Duodenal mucosa (tissue), 2 donors: Measurements from ENCODE around the gene ATP2B3.
A peak's percentile ranks its signal among the peaks of the same experiment; 100 is the strongest.

Experiments
- H3K27ac ChIP-seq: one replicate; pipeline ENCODE4 v1.7.0; 2013; ENCODE audit warnings: low read depth, low read length
- H3K27me3 ChIP-seq, 2 donors: one replicate each; pipeline ENCODE4 v1.7.0; 2013; ENCODE audit warnings: low read length in 2 of 2, control low read depth in 1 of 2; ENCODE audit not compliant: insufficient read depth in 2 of 2, control insufficient read depth in 1 of 2
- H3K36me3 ChIP-seq, 2 donors: one replicate each; pipeline ENCODE4 v1.7.0; 2013; ENCODE audit warnings: low read length in 2 of 2, control low read depth in 1 of 2; ENCODE audit not compliant: insufficient read depth in 2 of 2, control insufficient read depth in 1 of 2
- H3K4me1 ChIP-seq, 2 donors: one replicate each; pipeline ENCODE4 v1.7.0; 2013; ENCODE audit warnings: low read length in 2 of 2, control low read depth in 1 of 2; ENCODE audit not compliant: insufficient read depth in 2 of 2, control insufficient read depth in 1 of 2
- H3K4me3 ChIP-seq, 2 donors: one replicate each; pipeline ENCODE4 v1.7.0; 2013; ENCODE audit warnings: low read length in 2 of 2, low read depth in 1 of 2
- H3K9ac ChIP-seq, 2 donors: one replicate each; pipeline ENCODE4 v1.7.0; 2013; ENCODE audit warnings: low read length in 2 of 2, low read depth in 1 of 2
- H3K9me3 ChIP-seq, 2 donors: one replicate each; pipeline ENCODE4 v1.7.0; 2013; ENCODE audit warnings: low read length in 2 of 2, control low read depth in 1 of 2; ENCODE audit not compliant: control insufficient read depth in 1 of 2

The ATP2B3 gene

DNA sequence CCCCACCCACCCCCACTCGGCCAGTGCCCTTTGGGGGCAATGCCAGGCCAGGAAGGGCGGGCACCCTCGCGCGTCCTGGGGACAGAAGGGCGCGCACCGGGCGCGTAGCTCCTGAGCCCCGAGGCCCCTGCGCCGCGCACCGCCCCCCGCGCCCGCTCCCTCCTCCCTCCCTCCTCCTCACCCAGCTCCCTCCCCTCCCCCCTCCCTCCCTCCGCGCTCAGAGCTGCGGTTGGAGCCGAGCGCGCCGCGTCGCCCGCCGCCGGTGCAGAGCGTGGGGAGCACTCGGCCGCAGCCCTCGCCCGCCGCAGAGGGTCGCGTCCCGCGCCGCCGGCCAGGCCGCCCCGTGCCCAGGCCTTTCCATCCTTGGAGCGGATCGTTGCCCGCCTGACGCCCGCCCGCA lies at the start of gene ATP2B3:
TSS of gene ATP2B3 (plus strand) at position 220 of the 400 bp plus-strand sequence. CDS start 18,606 bp downstream, outside the sequence.
- no peak within 1 kb of the TSS for H3K27ac ChIP-seq
- no peaks in the 10 kb centered on the region for H3K4me1 ChIP-seq
- H3K27me3 ChIP-seq = peaks cover 0 to 17% of the 10 kb centered on the region in 2 donors
- H3K9ac ChIP-seq = no peak within 1 kb of the TSS
- no peak within 1 kb of the TSS for H3K4me3 ChIP-seq
- H3K36me3 ChIP-seq = no peaks in the 10 kb centered on the region
- H3K9me3 ChIP-seq = no peaks in the 10 kb centered on the region

DNA sequence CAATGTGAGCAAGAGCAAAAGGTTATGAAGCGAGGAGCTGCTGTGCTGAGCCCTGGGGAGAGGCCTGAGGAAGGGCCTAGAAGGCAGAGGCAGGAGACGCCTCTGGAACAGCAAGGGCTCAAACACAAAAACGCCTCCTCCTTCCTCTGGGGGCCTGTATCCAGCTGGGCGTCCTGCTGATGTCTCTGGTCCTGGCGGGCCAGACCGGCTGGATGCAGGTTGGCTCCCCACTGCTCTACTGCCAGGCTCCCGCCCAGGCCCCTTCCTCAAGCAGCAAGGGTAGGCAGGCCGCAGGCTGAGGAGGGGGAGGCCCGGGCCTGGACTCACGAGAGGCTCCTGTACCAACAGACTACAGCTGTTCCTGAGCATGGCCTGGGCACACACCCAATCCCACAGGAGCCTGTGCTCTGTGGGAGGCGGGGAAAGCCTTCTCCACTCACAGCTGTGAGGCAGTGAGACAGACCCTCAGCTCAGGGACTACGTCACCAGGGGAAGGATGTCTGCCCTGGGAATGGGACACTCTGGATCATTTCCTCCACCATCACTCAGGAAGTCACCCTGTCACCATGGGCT lies 49.3 kb upstream of the ATP2B3 start:
- no peak overlapping the region for H3K27ac ChIP-seq
- no peaks in the 10 kb centered on the region for H3K9me3 ChIP-seq
- H3K36me3 ChIP-seq = peaks cover 0 to 16% of the 10 kb centered on the region in 2 donors
- H3K9ac ChIP-seq = no peak overlapping the region
- no peak overlapping the region for H3K4me3 ChIP-seq
- no peaks in the 10 kb centered on the region for H3K27me3 ChIP-seq
- peaks cover 0 to 7% of the 10 kb centered on the region in 2 donors for H3K4me1 ChIP-seq

DNA sequence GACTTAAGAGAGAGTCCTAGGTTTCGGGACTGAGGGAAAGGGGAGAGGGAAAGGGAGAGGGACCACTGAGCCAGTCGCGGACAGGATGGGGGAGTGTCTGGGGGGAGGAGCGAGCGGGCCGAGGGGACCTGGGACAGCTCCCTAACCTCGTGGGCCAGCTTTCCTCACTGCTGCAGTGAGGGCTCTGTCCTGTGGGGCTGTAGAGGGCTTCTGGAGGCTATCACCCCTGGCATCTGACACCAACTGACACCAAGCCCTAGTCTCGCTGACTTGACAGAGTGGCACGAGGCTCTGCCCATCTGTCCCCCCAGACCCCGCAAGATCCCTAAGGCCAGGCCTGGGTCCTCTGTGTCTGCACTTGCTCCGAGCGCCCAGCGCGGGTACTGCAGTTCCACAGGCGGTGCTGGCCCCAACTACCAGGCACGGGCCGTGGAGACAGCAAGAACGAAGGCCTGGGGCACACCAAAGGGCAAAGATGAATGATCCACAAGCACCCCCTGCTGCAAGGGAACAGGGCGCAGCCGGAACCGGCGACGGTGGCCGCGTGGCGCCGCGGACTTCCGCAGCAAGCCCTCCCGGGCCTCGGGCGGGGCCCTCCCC lies 47.5 kb upstream of the ATP2B3 start:
- H3K27me3 ChIP-seq = no peaks in the 10 kb centered on the region
- no peak overlapping the region for H3K27ac ChIP-seq

DNA sequence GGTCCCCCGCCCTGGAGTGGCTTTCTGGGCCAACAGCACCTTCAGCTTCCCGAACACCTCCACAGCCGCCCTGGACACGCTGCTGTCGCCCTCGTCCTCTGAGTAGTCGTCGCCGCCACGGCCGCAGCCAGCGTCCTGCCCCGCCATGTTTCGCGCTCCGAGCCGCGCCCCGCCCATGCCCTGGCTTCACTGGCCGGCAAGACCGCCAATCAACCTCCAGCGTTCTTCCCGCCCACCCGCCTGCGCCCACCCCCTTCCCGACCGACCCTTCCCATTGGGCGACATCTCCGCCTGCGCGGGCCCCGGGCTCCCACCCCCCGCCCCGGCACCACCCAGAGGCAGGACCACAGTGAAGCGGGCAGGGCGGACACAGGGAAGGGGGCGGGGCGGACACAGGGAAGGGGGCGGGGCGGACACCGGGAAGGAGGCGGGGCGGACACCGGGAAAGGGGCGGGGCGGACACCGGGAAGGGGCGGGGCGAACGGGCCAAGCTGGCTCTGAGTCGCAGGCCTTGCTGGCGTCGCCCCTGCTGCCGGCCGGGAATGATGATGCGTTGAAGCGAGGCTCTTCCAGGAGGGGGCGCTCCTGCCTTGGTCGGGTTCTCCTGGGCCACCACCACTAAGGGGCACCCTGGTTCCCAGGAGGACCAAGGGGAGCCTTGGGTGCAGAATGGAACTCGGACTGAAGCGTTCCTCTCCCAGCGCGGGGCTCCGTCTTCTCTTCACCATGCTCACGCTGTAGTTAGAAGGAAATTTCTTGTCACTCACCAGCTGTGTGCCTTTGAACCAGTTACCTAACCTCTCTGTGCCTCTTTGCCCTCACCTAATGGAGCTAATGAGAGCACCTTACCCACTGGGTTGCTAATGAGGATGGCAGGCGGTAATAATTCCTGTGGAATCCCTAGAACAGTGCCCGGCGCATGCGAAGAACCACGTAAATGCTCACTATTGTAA lies 46.8 kb upstream of the ATP2B3 start, which contains the start of gene HAUS7:
TSS of gene HAUS7 (minus strand) at position 166 of the 953 bp plus-strand sequence. CDS start at position 147, 19 bp downstream.
- peaks cover 0 to 7% of the 10 kb centered on the region in 2 donors for H3K4me1 ChIP-seq
- H3K36me3 ChIP-seq = peaks cover 0 to 6% of the 10 kb centered on the region in 2 donors
- H3K4me3 ChIP-seq = peak within 1 kb of the TSS; percentile 73 to 74
- H3K9me3 ChIP-seq = no peaks in the 10 kb centered on the region
- H3K9ac ChIP-seq = peak within 1 kb of the TSS; percentile 54 to 70
- no peak within 1 kb of the TSS for H3K27ac ChIP-seq
- no peaks in the 10 kb centered on the region for H3K27me3 ChIP-seq

More for the DNA sequence above, 47.5 kb upstream of the ATP2B3 start:
- H3K9ac ChIP-seq = peak overlapping the region; percentile 54 to 70
- peaks cover 0 to 7% of the 10 kb centered on the region in 2 donors for H3K4me1 ChIP-seq
- no peaks in the 10 kb centered on the region for H3K9me3 ChIP-seq
- H3K36me3 ChIP-seq = peaks cover 0 to 6% of the 10 kb centered on the region in 2 donors
- peak overlapping the region; percentile 73 to 74 for H3K4me3 ChIP-seq

DNA sequence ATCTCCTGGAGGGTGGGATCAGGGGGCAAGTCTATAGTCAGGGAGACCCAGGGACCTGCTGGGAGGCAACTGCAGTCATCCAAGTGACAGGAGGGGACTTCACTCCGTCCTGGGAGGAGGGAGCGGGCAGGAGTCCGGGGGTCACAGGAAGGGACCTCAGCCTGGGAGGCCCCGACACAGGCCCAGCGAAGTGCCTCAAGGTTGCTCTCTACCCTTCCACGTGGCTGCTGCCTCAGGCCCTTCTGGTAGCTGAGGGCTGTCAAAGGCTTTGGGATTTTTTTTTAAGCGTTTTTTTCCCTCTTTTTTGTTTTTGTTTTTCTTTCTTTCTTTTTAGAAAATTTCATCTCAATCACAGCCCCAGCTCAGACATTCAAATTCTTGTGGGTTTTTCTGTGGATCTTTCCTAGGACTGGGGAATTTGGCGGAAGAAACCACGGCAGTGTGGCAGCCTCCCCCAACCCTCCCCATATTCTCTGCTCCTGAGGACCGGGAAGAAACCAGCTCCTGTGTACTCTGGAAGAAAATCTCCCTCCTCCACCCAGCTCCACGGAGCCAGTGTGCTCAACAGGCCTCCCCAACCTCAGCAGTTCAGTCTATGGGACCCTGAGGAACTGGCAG lies 45.7 kb upstream of the ATP2B3 start:
- Histone ChIP-seq H3K4me1 (peaks cover 0 to 7% of the 10 kb centered on the region in 2 donors), H3K36me3 (peaks cover 0 to 6% of the 10 kb centered on the region in 2 donors), H3K27me3 (no peaks in the 10 kb centered on the region), H3K27ac (no peak overlapping the region), H3K9me3 (no peaks in the 10 kb centered on the region), H3K4me3 (no peak overlapping the region), H3K9ac (no peak overlapping the region)

DNA sequence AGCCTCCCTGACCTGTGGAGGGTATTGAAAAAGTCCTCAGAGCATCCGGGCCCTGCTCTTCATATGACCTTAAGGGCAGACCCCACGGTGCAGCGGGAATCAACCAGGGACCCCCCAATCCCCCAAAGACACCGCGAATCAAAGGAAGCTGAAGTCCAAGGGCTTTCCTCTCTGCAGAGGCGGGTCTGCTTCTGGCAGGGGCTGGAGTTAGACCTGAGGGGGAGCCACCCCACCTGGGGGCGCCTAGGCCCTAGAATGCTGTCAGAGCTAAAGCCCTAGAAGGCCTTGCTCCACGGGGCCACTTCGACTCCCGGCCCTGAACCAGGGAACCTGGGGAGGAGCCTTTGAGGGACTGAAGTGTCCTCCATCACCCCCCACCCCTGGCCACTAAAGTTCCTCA lies 44.3 kb upstream of the ATP2B3 start:
- Histone ChIP-seq H3K27me3 (no peaks in the 10 kb centered on the region), H3K27ac (no peak overlapping the region), H3K9ac (no peak overlapping the region), H3K36me3 (peaks cover 0 to 6% of the 10 kb centered on the region in 2 donors), H3K4me3 (no peak overlapping the region), H3K9me3 (no peaks in the 10 kb centered on the region), H3K4me1 (peaks cover 0 to 7% of the 10 kb centered on the region in 2 donors)

DNA sequence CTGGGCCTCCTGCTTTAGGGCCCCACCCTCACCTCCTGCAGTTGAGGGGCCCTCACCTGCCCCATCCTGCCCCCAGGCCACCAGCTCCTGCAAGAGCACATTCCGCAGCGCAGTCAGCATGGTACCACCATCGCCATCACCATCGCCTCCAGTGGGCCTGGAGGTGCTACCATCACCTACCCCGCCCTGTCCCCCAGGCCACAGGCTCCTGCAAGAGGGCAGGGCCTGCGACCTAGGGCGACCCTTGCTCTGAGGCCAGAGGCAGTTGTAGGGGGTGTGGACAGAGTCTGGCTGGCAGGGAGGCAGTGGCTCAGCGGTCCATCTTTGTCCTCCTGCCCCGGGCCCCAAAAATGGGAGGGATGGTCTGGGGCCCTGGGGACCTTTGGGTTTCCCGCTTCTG lies 43.2 kb upstream of the ATP2B3 start:
- Histone ChIP-seq H3K36me3 (no peaks in the 10 kb centered on the region), H3K27ac (no peak overlapping the region), H3K9ac (no peak overlapping the region), H3K4me3 (no peak overlapping the region), H3K4me1 (peaks cover 0 to 6% of the 10 kb centered on the region in 2 donors), H3K27me3 (no peaks in the 10 kb centered on the region), H3K9me3 (no peaks in the 10 kb centered on the region)

DNA sequence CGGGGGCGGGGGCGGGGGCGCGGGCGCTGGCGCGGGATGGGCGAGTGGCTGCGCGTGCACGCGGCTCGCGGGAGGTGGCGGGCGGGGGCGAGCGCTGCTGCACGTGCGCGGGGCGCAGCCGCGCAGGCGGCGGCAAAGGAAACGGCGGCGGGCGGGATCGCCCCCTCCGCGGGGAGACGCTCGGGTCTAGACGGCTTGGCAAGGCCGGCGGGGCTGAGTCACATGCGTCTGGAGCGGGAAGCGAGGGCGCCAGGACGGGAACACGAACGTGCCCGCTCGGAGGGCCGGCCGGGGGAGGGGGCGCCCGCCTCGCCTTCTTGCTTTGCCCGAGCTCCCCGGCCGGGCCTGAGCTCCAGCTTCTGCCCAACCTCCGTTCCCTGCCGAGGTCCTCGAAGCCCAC lies 42.7 kb upstream of the ATP2B3 start:
- Histone ChIP-seq H3K4me1 (peaks cover 0 to 1% of the 10 kb centered on the region in 2 donors), H3K9ac (no peak overlapping the region), H3K27ac (no peak overlapping the region), H3K27me3 (no peaks in the 10 kb centered on the region), H3K36me3 (no peaks in the 10 kb centered on the region), H3K4me3 (no peak overlapping the region), H3K9me3 (no peaks in the 10 kb centered on the region)

DNA sequence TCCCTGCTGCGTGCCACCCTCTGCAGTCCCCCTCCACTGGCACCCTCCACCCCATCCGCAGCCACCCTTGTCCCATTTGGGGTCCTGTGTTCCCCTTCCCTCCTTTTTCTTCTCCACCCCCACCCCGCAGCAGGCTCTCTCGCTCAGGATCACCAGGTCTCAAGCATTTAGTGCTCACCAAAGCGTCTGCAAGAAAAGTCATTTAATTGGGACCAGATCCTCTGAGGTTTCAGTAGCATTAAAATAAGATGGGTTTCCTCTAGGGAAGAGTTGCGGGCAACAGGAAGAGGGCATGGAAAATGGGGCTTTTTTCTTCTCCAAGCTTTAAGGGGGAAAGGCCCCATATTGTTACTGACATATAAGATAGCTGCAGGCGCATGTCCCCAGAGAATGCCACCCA lies 42.2 kb upstream of the ATP2B3 start:
- no peaks in the 10 kb centered on the region for H3K36me3 ChIP-seq
- H3K9me3 ChIP-seq = no peaks in the 10 kb centered on the region
- H3K27ac ChIP-seq = no peak overlapping the region
- H3K4me1 ChIP-seq = no peaks in the 10 kb centered on the region
- H3K27me3 ChIP-seq = no peaks in the 10 kb centered on the region
- no peak overlapping the region for H3K9ac ChIP-seq
- H3K4me3 ChIP-seq = no peak overlapping the region
